Spleen (tissue), 7 donors: ENCODE measurements around the gene ABHD1.

Experiments
- POLR2A ChIP-seq, 3 donors: fragments of 450-650 bp; IDR thresholded peaks; one replicate each; pipeline ENCODE4 v1.5.1; 2017; ENCODE audit warnings: antibody characterized with exemption in 3 of 3, mild to moderate bottlenecking in 1 of 3
- POLR2AphosphoS5 ChIP-seq, 3 donors: sonication (generic); formaldehyde crosslinking; IDR thresholded peaks; one replicate each; pipeline ENCODE4 v1.5.1; 2017; ENCODE audit warnings: antibody characterized with exemption in 3 of 3
- TF ChIP-seq, protein P1 (sequence below), 11 experiments: fragments of 200-600 bp in 7 of 11; fragments of 450-650 bp in 4 of 11; sonication (generic) in 4 of 11; IDR thresholded peaks in 8 of 11; conservative IDR thresholded peaks in 3 of 11; 1 replicate in 7 of 11; 2 replicates in 4 of 11; pipeline versions ENCODE4 v1.4.0 to v1.8.0; 2016 to 2021; ENCODE audit warnings: antibody characterized with exemption in 11 of 11, inconsistent platforms in 4 of 11, mild to moderate bottlenecking in 1 of 11
- donor health status: DM: no; HTN: no; CAD: no; lungs with moderate emphysema.
- donor health status: DM: no; HTN: no; CAD: no.
- donor health status: DM: no; HTN: no; CAD: no.

DNA sequence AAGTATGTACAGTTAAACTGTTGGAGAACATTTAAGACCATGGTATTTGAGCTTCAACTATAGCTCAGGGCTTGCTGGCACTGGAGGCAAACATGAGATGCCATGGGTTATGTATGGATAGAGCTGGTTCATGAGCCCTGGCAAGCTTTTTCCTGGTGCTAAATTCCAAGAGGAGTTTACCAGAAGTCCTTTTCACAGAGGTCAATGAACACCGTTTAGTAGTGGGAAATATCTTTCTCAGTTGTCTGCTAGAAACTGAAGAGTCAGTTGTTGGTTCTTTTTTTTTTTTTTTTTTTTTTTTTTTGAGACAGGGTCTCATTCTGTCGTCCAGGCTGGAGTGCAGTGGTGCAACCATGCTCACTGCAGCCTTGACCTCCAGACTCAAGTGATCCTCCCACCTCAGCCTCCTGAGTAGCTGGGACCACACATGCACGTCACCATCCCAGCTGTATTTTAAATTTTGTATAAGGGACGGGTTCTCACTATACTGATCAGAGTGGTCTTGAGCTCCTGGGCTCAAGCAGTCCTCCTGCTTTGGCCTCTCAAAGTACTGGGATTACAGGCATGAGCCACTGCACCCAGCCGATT lies 35.7 kb upstream of the ABHD1 start:
- TF ChIP-seq, protein P1, sequence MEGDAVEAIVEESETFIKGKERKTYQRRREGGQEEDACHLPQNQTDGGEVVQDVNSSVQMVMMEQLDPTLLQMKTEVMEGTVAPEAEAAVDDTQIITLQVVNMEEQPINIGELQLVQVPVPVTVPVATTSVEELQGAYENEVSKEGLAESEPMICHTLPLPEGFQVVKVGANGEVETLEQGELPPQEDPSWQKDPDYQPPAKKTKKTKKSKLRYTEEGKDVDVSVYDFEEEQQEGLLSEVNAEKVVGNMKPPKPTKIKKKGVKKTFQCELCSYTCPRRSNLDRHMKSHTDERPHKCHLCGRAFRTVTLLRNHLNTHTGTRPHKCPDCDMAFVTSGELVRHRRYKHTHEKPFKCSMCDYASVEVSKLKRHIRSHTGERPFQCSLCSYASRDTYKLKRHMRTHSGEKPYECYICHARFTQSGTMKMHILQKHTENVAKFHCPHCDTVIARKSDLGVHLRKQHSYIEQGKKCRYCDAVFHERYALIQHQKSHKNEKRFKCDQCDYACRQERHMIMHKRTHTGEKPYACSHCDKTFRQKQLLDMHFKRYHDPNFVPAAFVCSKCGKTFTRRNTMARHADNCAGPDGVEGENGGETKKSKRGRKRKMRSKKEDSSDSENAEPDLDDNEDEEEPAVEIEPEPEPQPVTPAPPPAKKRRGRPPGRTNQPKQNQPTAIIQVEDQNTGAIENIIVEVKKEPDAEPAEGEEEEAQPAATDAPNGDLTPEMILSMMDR (IDR thresholded peaks at IDR 0.05 in 8 of 11, conservative IDR thresholded peaks at IDR 0.05 in 3 of 11): no peak
- TF ChIP-seq POLR2A (IDR thresholded peaks at IDR 0.05) (no peak), POLR2AphosphoS5 (IDR thresholded peaks at IDR 0.05) (no peak)
